Nephron (organoid): Measurements from ENCODE around the gene AGK.
"Not testable (repeated sequence)": the region's sequence is repeated elsewhere in the genome, so short reads cannot be mapped to it uniquely, and the experiment has no call there.

Source experiments
- H3K27ac Mint-ChIP-seq, 3 experiments: 2 replicates each; pipeline ENCODE4 v1.8.0; 2020; ENCODE audit warnings: mixed read lengths in 3 of 3, mild to moderate bottlenecking in 2 of 3, moderate library complexity in 1 of 3
- H3K27me3 Mint-ChIP-seq: 2 replicates; pipeline ENCODE4 v1.8.0; 2021; ENCODE audit warnings: low read depth, mild to moderate bottlenecking, moderate library complexity, mixed read lengths
- H3K36me3 Mint-ChIP-seq: 2 replicates; pipeline ENCODE4 v1.8.0; 2020; ENCODE audit warnings: low read depth, mixed read lengths
- H3K4me1 Mint-ChIP-seq: 2 replicates; pipeline ENCODE4 v1.8.0; 2020; ENCODE audit warnings: mixed read lengths
- H3K4me3 Mint-ChIP-seq, 3 experiments: 2 replicates each; pipeline ENCODE4 v1.8.0; 2020; ENCODE audit warnings: mild to moderate bottlenecking in 3 of 3, mixed read lengths in 3 of 3, moderate library complexity in 2 of 3
- H3K9me3 Mint-ChIP-seq: 2 replicates; pipeline ENCODE4 v1.8.0; 2020; ENCODE audit warnings: mixed read lengths
- CTCF ChIP-seq, 3 experiments: fragments of 200-600 bp; sonication (generic); IDR thresholded peaks; one replicate each; pipeline ENCODE4 v1.5.0; 2021; ENCODE audit warnings: antibody characterized with exemption in 3 of 3; ENCODE audit not compliant: unreplicated experiment in 3 of 3

The AGK gene

DNA sequence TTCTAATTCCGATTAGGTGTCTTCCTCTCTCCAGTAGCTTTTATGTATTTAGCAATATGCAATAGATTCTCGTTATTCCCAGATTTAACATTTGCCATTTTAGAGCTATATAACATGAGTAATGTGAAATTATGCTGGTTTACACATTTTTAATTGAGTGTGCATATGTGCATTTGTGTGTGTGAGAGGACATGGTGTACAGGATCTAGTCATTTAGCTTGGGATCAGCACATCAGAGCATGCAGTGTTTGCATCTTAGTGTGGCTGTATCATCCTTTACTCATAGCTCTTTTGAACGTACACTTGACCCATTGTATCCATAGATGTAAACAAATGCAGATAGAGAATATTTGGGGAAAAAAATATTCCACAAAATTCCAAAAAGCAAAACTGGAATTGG lies 84.8 kb downstream of the AGK start:
- no peaks in the 10 kb centered on the region for H3K9me3 Mint-ChIP-seq
- TF ChIP-seq CTCF (IDR thresholded peaks at IDR 0.05; ENCODE audit: unreplicated experiment in 3 of 3): no peak

GRCh38 chr7:141640239-141640840 lies 89.1 kb downstream of the AGK start:
- H3K4me3 Mint-ChIP-seq: no peak overlapping the region
- no peaks in the 10 kb centered on the region for H3K4me1 Mint-ChIP-seq
- peaks cover 35% of the 10 kb centered on the region for H3K36me3 Mint-ChIP-seq
- no peaks in the 10 kb centered on the region for H3K9me3 Mint-ChIP-seq
- H3K27ac Mint-ChIP-seq: no peak overlapping the region
- H3K27me3 Mint-ChIP-seq: no peaks in the 10 kb centered on the region
- no peak for TF ChIP-seq CTCF (IDR thresholded peaks at IDR 0.05; ENCODE audit: unreplicated experiment in 3 of 3)

More for the DNA sequence above, 84.8 kb downstream of the AGK start:
- Mint-ChIP-seq H3K36me3 (peaks cover 36% of the 10 kb centered on the region), H3K27ac (no peak overlapping the region), H3K4me3 (no peak overlapping the region), H3K4me1 (no peaks in the 10 kb centered on the region), H3K27me3 (no peaks in the 10 kb centered on the region)

DNA sequence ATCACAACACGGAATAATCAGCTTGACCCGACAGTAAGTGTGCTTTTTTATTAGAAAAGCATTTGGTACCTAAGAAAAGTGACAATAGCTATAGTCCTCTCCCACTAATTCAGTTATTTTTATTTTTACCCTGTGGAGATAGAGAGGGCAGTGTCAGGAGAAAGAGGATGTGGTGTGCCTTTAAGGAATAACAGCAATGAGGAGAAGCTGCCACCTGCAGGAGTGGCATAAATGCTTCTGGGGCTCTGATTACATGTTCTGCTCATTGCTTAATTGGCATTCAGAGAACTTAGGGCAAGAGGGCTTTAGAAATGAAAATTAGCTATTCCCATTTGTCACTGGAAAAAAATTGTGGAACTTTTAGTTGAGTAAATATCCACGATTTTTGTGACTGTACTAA lies 90.7 kb downstream of the AGK start:
- no peak for TF ChIP-seq CTCF (IDR thresholded peaks at IDR 0.05; ENCODE audit: unreplicated experiment in 3 of 3)
- Mint-ChIP-seq H3K27ac (no peak overlapping the region), H3K27me3 (no peaks in the 10 kb centered on the region), H3K4me3 (no peak overlapping the region), H3K9me3 (no peaks in the 10 kb centered on the region), H3K4me1 (no peaks in the 10 kb centered on the region), H3K36me3 (peaks cover 42% of the 10 kb centered on the region)

DNA sequence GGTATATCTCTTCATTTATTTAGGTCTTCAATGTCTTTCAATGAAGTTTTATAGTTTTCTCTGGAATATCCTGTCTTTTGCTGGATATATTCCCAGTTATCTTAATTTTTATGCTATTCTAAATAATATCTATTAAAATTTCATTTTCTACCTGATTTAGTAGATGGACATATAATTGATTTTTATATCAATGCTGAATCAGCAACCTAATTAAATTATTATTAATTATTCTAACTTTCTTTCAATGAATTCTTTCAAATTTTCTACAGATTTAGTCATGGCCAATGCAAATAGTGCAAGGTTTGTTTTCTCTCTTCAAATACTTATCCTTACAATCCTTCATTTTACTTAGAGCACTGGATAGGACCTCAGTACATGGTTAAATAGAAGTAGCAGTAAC lies 94.0 kb downstream of the AGK start:
- no peaks in the 10 kb centered on the region for H3K9me3 Mint-ChIP-seq
- no peak for TF ChIP-seq CTCF (IDR thresholded peaks at IDR 0.05; ENCODE audit: unreplicated experiment in 3 of 3)
- H3K36me3 Mint-ChIP-seq: peaks cover 34% of the 10 kb centered on the region
- H3K4me1 Mint-ChIP-seq: peaks cover 19% of the 10 kb centered on the region
- no peak overlapping the region for H3K4me3 Mint-ChIP-seq
- H3K27me3 Mint-ChIP-seq: no peaks in the 10 kb centered on the region
- no peak overlapping the region for H3K27ac Mint-ChIP-seq

GRCh38 chr7:141646826-141647480 lies 95.7 kb downstream of the AGK start:
- TF ChIP-seq CTCF (IDR thresholded peaks at IDR 0.05; ENCODE audit: unreplicated experiment in 3 of 3): no peak

GRCh38 chr7:141647701-141648100 lies 96.5 kb downstream of the AGK start:
- Mint-ChIP-seq H3K27ac (peak overlapping the region; percentile 74 to 96 (median 84)), H3K4me1 (peaks cover 19% of the 10 kb centered on the region), H3K36me3 (peaks cover 22% of the 10 kb centered on the region)
- not testable (repeated sequence) for H3K4me3 Mint-ChIP-seq, H3K9me3 Mint-ChIP-seq, H3K27me3 Mint-ChIP-seq

More at GRCh38 chr7:141646826-141647480, 95.7 kb downstream of the AGK start:
- Mint-ChIP-seq H3K4me3 (no peak overlapping the region), H3K27ac (peak overlapping the region; percentile 11 to 70 (median 14)), H3K36me3 (peaks cover 24% of the 10 kb centered on the region), H3K27me3 (no peaks in the 10 kb centered on the region), H3K9me3 (no peaks in the 10 kb centered on the region), H3K4me1 (peaks cover 19% of the 10 kb centered on the region)
